Lung (tissue), 12 donors: ENCODE measurements around the gene POP7. TPM values are rescaled to one million over a fixed set of nuclear protein-coding genes. Genes with fewer than 3 reads are reported as not detected.

Experiments used
- ATAC-seq: fragments of 200-7000 bp; cut with Tn5 transposase; one replicate; pipeline ENCODE4 v1.9.1; 2020; ENCODE audit warnings: moderate number of reproducible peaks; ENCODE audit not compliant: insufficient read depth, low FRiP score
- DNase-seq, 3 donors: peaks; one replicate each; pipeline ENCODE4 v3.0.0-alpha.2; 2013 to 2017
- H3K27ac ChIP-seq, 2 donors: one replicate each; pipeline ENCODE4 v1.5.1; 2013; ENCODE audit warnings: mild to moderate bottlenecking in 2 of 2, moderate library complexity in 2 of 2, control low read depth in 1 of 2, inconsistent platforms in 1 of 2, low read depth in 1 of 2, low read length in 1 of 2
- H3K27me3 ChIP-seq, 3 donors: one replicate each; pipeline ENCODE4 v1.5.1; 2013; ENCODE audit warnings: low read length in 2 of 3; ENCODE audit not compliant: control insufficient read depth in 3 of 3, insufficient read depth in 3 of 3
- H3K36me3 ChIP-seq, 4 donors: one replicate each; pipeline ENCODE4 v1.5.1; 2013; ENCODE audit warnings: low read length in 4 of 4, mild to moderate bottlenecking in 1 of 4, moderate library complexity in 1 of 4; ENCODE audit not compliant: control insufficient read depth in 4 of 4, insufficient read depth in 4 of 4
- H3K4me1 ChIP-seq, 5 donors: one replicate each; pipeline ENCODE4 v1.5.1; 2013; ENCODE audit warnings: low read length in 5 of 5, mild to moderate bottlenecking in 2 of 5, moderate library complexity in 1 of 5; ENCODE audit not compliant: control insufficient read depth in 5 of 5, insufficient read depth in 5 of 5
- H3K4me3 ChIP-seq: one replicate; pipeline ENCODE4 v1.5.1; 2013; ENCODE audit warnings: mild to moderate bottlenecking, control low read depth, moderate library complexity
- H3K9ac ChIP-seq, 2 donors: one replicate each; pipeline ENCODE4 v1.5.1; 2013; ENCODE audit warnings: low read length in 2 of 2, control low read depth in 1 of 2; ENCODE audit not compliant: insufficient read depth in 1 of 2
- H3K9me3 ChIP-seq, 4 donors: one replicate each; pipeline ENCODE4 v1.5.1; 2013; ENCODE audit warnings: low read length in 3 of 4, mild to moderate bottlenecking in 1 of 4, moderate library complexity in 1 of 4; ENCODE audit not compliant: control insufficient read depth in 4 of 4, insufficient read depth in 3 of 4
- WGBS, 2 donors: extraction: QIAGEN DNeasy Blood & Tissue Kit; methylation state at CpG; one replicate each; pipeline ENCODE4 v1.1.7; 2013; 5-methylcytosine and 5-hydroxymethylcytosine counted together
- polyA plus RNA-seq, 2 donors: library from polyadenylated mRNA; stranded (reverse); fragments of 200-250 nt; gene quantifications; one replicate each; pipeline ENCODE4 v1.2.1, GENCODE V29; 2013
- total RNA-seq, 2 donors: library from RNA; depleted of rRNA in 1 of 2; stranded (reverse); fragments of >200 nt in 1 of 2; gene quantifications; one replicate each; pipeline ENCODE4 v1.2.1, GENCODE V29; 2014 to 2021
- TF ChIP-seq, protein P1 (sequence below): IDR thresholded peaks from 2 replicates; pipeline ENCODE4 v1.5.1; 2012; ENCODE audit warnings: mild to moderate bottlenecking; ENCODE audit errors: control extremely low read depth, extremely low read depth
- donor health status: control.
- donor health status: control.
- donor health status: Bipolar disorder and iron deficiency.
- donor health status: healthy.
- donor health status: DM: yes; HTN: yes; CAD: no.

Gene POP7
- total and polyA plus RNA-seq, 4 donors, result 20.3 to 50.6 (median 33.3) TPM

GRCh38 chr7:100730136-100730800 is 24.3 kb downstream of the POP7 start:
- Histone ChIP-seq H3K4me3 (no peak overlapping the region), H3K36me3 (no peaks in the 10 kb centered on the region), H3K27me3 (peaks cover 0 to 3% (median 0%) of the 10 kb centered on the region in 3 donors), H3K9ac (no peak overlapping the region), H3K4me1 (peaks cover 0 to 2% (median 0%) of the 10 kb centered on the region in 5 donors), H3K27ac (no peak overlapping the region), H3K9me3 (no peaks in the 10 kb centered on the region)
- TF ChIP-seq, protein P1, sequence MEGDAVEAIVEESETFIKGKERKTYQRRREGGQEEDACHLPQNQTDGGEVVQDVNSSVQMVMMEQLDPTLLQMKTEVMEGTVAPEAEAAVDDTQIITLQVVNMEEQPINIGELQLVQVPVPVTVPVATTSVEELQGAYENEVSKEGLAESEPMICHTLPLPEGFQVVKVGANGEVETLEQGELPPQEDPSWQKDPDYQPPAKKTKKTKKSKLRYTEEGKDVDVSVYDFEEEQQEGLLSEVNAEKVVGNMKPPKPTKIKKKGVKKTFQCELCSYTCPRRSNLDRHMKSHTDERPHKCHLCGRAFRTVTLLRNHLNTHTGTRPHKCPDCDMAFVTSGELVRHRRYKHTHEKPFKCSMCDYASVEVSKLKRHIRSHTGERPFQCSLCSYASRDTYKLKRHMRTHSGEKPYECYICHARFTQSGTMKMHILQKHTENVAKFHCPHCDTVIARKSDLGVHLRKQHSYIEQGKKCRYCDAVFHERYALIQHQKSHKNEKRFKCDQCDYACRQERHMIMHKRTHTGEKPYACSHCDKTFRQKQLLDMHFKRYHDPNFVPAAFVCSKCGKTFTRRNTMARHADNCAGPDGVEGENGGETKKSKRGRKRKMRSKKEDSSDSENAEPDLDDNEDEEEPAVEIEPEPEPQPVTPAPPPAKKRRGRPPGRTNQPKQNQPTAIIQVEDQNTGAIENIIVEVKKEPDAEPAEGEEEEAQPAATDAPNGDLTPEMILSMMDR, result no peak
- WGBS, 2 donors, result 42% methylated on average over 3 of the region's 3 CpGs; no CpG with 5 or more reads in 1 of the 2 donors
- DNase-seq (no peak), ATAC-seq (no peak)

GRCh38 chr7:100731937-100732636 is 26.2 kb downstream of the POP7 start:
- TF ChIP-seq, protein P1, result no peak
- no peaks in the 10 kb centered on the region for H3K9me3 ChIP-seq
- no peaks in the 10 kb centered on the region for H3K4me1 ChIP-seq
- peaks cover 0 to 3% (median 0%) of the 10 kb centered on the region in 3 donors for H3K27me3 ChIP-seq
- H3K36me3 ChIP-seq, result no peaks in the 10 kb centered on the region
- H3K9ac ChIP-seq, result no peak overlapping the region
- H3K27ac ChIP-seq, result no peak overlapping the region
- ATAC-seq (no peak), DNase-seq (no peak)
- H3K4me3 ChIP-seq, result no peak overlapping the region
- WGBS, 2 donors, result 88% methylated on average over 11 of the region's 11 CpGs; no CpG with 5 or more reads in 1 of the 2 donors

GRCh38 chr7:100735730-100736129 is 29.8 kb downstream of the POP7 start:
- WGBS, 2 donors, result 92% methylated on average over 7 of the region's 7 CpGs; no CpG with 5 or more reads in 1 of the 2 donors
- DNase-seq (no peak), ATAC-seq (no peak)
- Histone ChIP-seq H3K27me3 (no peaks in the 10 kb centered on the region), H3K27ac (no peak overlapping the region), H3K4me3 (no peak overlapping the region), H3K9ac (no peak overlapping the region), H3K9me3 (no peaks in the 10 kb centered on the region), H3K36me3 (no peaks in the 10 kb centered on the region), H3K4me1 (no peaks in the 10 kb centered on the region)
- TF ChIP-seq, protein P1, result no peak
